Central memory CD8-positive, alpha-beta T cell (primary cell): ENCODE measurements around the gene SLC13A5.
A peak's percentile ranks its signal among the peaks of the same experiment; 100 is the strongest.
"Not testable (repeated sequence)": the region's sequence is repeated elsewhere in the genome, so short reads cannot be mapped to it uniquely, and the experiment has no call there.

Experiments
- ATAC-seq: fragments of 150-1000 bp; cut with Tn5 transposase; replicated peaks from 2 replicates; pipeline ENCODE4 v1.10.0; 2022; ENCODE audit warnings: mild to moderate bottlenecking, moderate FRiP score, moderate number of reproducible peaks; ENCODE audit not compliant: poor library complexity, severe bottlenecking; ENCODE audit errors: extremely low read depth
- DNase-seq, 2 donors: peaks; one replicate each; pipeline ENCODE4 v3.0.0; 2021; ENCODE audit warnings: low spot score in 2 of 2
- H3K27ac Mint-ChIP-seq: one replicate; pipeline ENCODE4 v1.8.0; 2022; ENCODE audit warnings: low read depth, mild to moderate bottlenecking, moderate library complexity, mixed read lengths
- H3K27me3 Mint-ChIP-seq: one replicate; pipeline ENCODE4 v1.8.0; 2022; ENCODE audit warnings: mixed read lengths
- H3K36me3 Mint-ChIP-seq: one replicate; pipeline ENCODE4 v1.8.0; 2022; ENCODE audit warnings: mild to moderate bottlenecking, moderate library complexity, mixed read lengths; ENCODE audit not compliant: insufficient read depth
- H3K4me1 Mint-ChIP-seq: one replicate; pipeline ENCODE4 v1.8.0; 2022; ENCODE audit warnings: mixed read lengths
- H3K4me3 Mint-ChIP-seq: one replicate; pipeline ENCODE4 v1.8.0; 2022; ENCODE audit warnings: mild to moderate bottlenecking, moderate library complexity, mixed read lengths
- H3K9me3 Mint-ChIP-seq: one replicate; pipeline ENCODE4 v1.8.0; 2022; ENCODE audit warnings: mixed read lengths

The SLC13A5 gene

GRCh38 chr17:6713130-6713917 is at the start of gene SLC13A5:
Gene SLC13A5, minus strand, starts transcription at chr17:6713369. Its CDS starts 36 bp downstream, at chr17:6713333.
- Mint-ChIP-seq H3K27me3 (peaks cover 96% of the 10 kb centered on the region), H3K4me1 (peaks cover 9% of the 10 kb centered on the region), H3K4me3 (peak within 1 kb of the TSS; percentile 35), H3K9me3 (no peaks in the 10 kb centered on the region), H3K27ac (no peak within 1 kb of the TSS), H3K36me3 (no peaks in the 10 kb centered on the region)
- ATAC-seq (no peak), DNase-seq (no peak)

GRCh38 chr17:6761779-6762178 is 48.6 kb upstream of the SLC13A5 start:
- Mint-ChIP-seq H3K9me3 (peaks cover 14% of the 10 kb centered on the region), H3K27ac (no peak overlapping the region), H3K4me1 (peaks cover 27% of the 10 kb centered on the region), H3K36me3 (peaks cover 62% of the 10 kb centered on the region), H3K4me3 (no peak overlapping the region), H3K27me3 (no peaks in the 10 kb centered on the region)
- ATAC-seq, result no peak
- DNase-seq, result no peak

DNA sequence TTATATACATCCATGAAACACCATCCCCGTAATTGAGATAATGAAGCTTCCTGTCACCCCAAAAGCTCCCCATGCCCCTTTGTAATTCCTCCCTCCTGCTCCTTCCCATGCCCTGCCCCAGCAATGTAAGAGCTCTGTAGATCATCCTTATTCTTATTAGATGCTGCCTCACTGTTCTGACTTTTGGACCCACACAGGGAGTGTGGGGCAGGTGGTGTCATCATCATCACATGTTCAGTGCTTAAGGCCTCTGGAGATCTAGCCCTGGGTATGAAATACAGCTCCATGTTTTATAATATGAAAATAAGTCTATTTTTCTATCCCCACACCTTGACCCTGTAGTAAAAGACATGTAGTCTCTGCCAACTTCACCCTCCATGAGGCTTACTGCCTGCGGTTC is 44.6 kb upstream of the SLC13A5 start:
- Mint-ChIP-seq H3K27ac (peak overlapping the region; percentile 92), H3K4me3 (peak overlapping the region; percentile 97), H3K36me3 (peaks cover 36% of the 10 kb centered on the region), H3K4me1 (peaks cover 41% of the 10 kb centered on the region), H3K27me3 (no peaks in the 10 kb centered on the region), H3K9me3 (no peaks in the 10 kb centered on the region)
- no peak for ATAC-seq
- no peak for DNase-seq

GRCh38 chr17:6756425-6757031 is 43.4 kb upstream of the SLC13A5 start:
- ATAC-seq, result no peak
- Mint-ChIP-seq H3K4me3 (peak overlapping the region; percentile 97), H3K36me3 (peaks cover 25% of the 10 kb centered on the region), H3K9me3 (no peaks in the 10 kb centered on the region), H3K4me1 (peaks cover 43% of the 10 kb centered on the region), H3K27me3 (no peaks in the 10 kb centered on the region), H3K27ac (peak overlapping the region; percentile 92)
- no peak for DNase-seq

DNA sequence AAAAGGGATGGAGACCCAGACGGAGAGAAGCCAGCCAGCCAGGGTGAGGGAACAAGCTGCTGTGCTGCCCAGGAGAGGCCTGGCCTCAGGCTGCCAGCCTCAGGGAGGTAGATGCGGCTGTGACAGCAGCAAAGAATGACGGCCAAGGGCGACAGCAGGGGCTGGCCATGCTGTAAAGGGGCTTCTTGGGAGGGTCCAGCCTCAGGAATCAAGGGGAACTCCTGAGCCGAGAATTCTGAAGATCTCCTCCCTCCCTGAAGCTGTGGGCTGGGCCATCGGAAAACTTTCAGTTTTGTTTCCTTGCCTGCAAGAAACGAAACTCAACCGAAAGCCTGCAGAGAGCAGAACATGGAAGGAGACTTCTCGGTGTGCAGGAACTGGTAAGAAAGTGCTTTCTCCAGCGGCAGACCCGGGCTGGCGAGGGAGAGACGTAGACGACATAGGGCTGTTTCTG is 42.6 kb upstream of the SLC13A5 start, which contains the start of gene XAF1:
Gene XAF1, plus strand, starts transcription at position 316 of the 454 bp plus-strand sequence. Its CDS starts 33 bp downstream, at position 349.
- Mint-ChIP-seq H3K4me3 (peak within 1 kb of the TSS; percentile 97), H3K27ac (peak within 1 kb of the TSS; percentile 92), H3K27me3 (no peaks in the 10 kb centered on the region), H3K4me1 (peaks cover 43% of the 10 kb centered on the region), H3K9me3 (no peaks in the 10 kb centered on the region), H3K36me3 (peaks cover 20% of the 10 kb centered on the region)
- ATAC-seq (peak; percentile 79), DNase-seq (peak in 1 of 2 donors; percentile 31)

GRCh38 chr17:6755281-6755680 is 42.1 kb upstream of the SLC13A5 start:
- H3K36me3 Mint-ChIP-seq, result peaks cover 19% of the 10 kb centered on the region
- peak overlapping the region; percentile 92 for H3K27ac Mint-ChIP-seq
- DNase-seq (no peak), ATAC-seq (no peak)
- H3K27me3 Mint-ChIP-seq, result no peaks in the 10 kb centered on the region
- no peaks in the 10 kb centered on the region for H3K9me3 Mint-ChIP-seq
- H3K4me1 Mint-ChIP-seq, result peaks cover 43% of the 10 kb centered on the region
- peak overlapping the region; percentile 97 for H3K4me3 Mint-ChIP-seq

DNA sequence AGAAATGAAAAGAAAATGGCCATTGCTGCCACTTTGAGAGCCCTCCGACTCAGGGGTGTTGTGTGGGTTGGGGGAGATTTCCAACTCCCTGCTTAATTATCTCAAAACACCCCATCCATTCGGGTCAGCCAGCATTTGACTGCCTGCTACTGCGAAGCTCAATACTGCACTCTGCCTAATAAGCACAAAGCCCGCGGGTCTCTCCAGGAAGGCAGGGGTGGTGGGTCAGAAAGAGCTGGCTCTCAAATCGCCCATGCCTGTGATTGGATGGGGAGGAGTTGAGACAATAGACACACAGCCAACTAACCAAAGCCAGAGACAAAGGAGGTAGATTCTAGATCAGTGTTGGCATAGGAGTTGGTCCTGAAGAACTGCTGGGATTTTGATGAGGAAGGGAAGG is 40.4 kb upstream of the SLC13A5 start:
- DNase-seq (no peak), ATAC-seq (no peak)
- H3K27ac Mint-ChIP-seq, result peak overlapping the region; percentile 68
- H3K36me3 Mint-ChIP-seq, result peaks cover 9% of the 10 kb centered on the region
- H3K4me3 Mint-ChIP-seq, result peak overlapping the region; percentile 19
- H3K9me3 Mint-ChIP-seq, result no peaks in the 10 kb centered on the region
- no peaks in the 10 kb centered on the region for H3K27me3 Mint-ChIP-seq
- peaks cover 40% of the 10 kb centered on the region for H3K4me1 Mint-ChIP-seq

DNA sequence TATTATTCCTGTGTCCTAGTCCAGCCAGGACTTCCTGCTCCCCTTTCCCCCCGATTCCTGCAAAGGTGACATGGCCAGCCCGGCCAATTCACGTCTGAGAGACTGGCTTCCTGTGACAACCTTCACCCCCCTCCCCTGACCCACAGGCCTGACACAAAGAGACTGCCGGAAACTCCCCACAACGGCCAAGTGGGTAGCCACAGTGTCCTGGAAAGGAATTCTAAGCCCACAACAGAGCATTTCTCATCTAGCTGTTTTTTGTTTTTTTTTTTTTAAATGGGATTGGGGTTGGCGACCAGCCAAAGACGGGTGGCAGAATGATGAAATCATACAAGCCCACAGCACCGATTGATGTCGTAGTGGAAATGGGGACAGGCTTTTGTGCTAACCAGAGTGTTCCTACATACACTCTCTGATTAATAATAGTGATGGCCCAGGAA is 39.9 kb upstream of the SLC13A5 start:
- Mint-ChIP-seq H3K27me3 (no peaks in the 10 kb centered on the region), H3K4me3 (peak overlapping the region; percentile 19), H3K9me3 (no peaks in the 10 kb centered on the region), H3K27ac (peak overlapping the region; percentile 68), H3K4me1 (peaks cover 35% of the 10 kb centered on the region), H3K36me3 (peaks cover 8% of the 10 kb centered on the region)
- no peak for DNase-seq
- ATAC-seq, result no peak

- no peaks in the 10 kb centered on the region for H3K27me3 Mint-ChIP-seq
- H3K9me3 Mint-ChIP-seq, result no peaks in the 10 kb centered on the region
- DNase-seq, result no peak
- peaks cover 28% of the 10 kb centered on the region for H3K4me1 Mint-ChIP-seq
- peak overlapping the region; percentile 19 for H3K4me3 Mint-ChIP-seq
- H3K36me3 Mint-ChIP-seq, result peaks cover 6% of the 10 kb centered on the region
- peak overlapping the region; percentile 68 for H3K27ac Mint-ChIP-seq
- no peak for ATAC-seq
Measured at GRCh38 chr17:6752068-6752909, 39.1 kb upstream of the SLC13A5 start.

- no peak overlapping the region for H3K4me3 Mint-ChIP-seq
- peaks cover 7% of the 10 kb centered on the region for H3K4me1 Mint-ChIP-seq
- H3K36me3 Mint-ChIP-seq, result peaks cover 2% of the 10 kb centered on the region
- H3K27me3 Mint-ChIP-seq, result peaks cover 16% of the 10 kb centered on the region
- no peak overlapping the region for H3K27ac Mint-ChIP-seq
- no peaks in the 10 kb centered on the region for H3K9me3 Mint-ChIP-seq
- DNase-seq (no peak), ATAC-seq (no peak)
Measured at GRCh38 chr17:6749519-6749918, 36.4 kb upstream of the SLC13A5 start.

DNA sequence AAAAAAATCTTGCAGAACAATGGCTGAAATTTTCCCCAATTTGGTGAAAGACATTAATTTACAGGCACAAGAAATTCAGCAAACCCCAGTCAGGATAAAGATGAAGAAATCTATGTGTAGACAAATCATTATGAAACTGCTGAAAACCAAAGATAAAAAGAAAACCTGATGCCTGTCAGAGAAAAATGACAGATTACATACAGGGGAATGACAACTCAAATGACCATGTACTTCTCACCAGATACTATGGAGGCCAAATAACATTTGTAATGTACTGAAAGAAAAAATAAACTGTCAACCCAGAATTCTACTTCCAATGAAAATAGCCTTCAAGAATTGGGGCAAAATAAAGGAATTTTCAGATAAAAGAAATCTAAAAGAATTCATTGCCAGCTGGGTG is 35.4 kb upstream of the SLC13A5 start:
- Mint-ChIP-seq H3K4me3 (no peak overlapping the region), H3K27ac (no peak overlapping the region), H3K27me3 (peaks cover 22% of the 10 kb centered on the region), H3K36me3 (peaks cover 2% of the 10 kb centered on the region), H3K9me3 (no peaks in the 10 kb centered on the region), H3K4me1 (peaks cover 7% of the 10 kb centered on the region)
- no peak for ATAC-seq
- no peak for DNase-seq

GRCh38 chr17:6746665-6747064 is 33.5 kb upstream of the SLC13A5 start:
- H3K27me3 Mint-ChIP-seq, result peaks cover 42% of the 10 kb centered on the region
- H3K36me3 Mint-ChIP-seq, H3K27ac Mint-ChIP-seq, ATAC-seq, H3K4me3 Mint-ChIP-seq, DNase-seq, H3K9me3 Mint-ChIP-seq, H3K4me1 Mint-ChIP-seq: not testable (repeated sequence)
